Loucy (cell line): ENCODE data around the gene ST7L.
"Not testable (repeated sequence)": the region's sequence is repeated elsewhere in the genome, so short reads cannot be mapped to it uniquely, and the experiment has no call there.

Experiments used
- H2AFZ ChIP-seq: fragments of 200-600 bp; sonication (generic); 2 replicates; pipeline ENCODE4 v1.6.0; 2016; ENCODE audit warnings: antibody characterized with exemption, mild to moderate bottlenecking, low read length, moderate library complexity
- H3F3A ChIP-seq: fragments of 200-600 bp; 2 replicates; pipeline ENCODE4 v1.6.0; 2016; ENCODE audit warnings: antibody characterized with exemption, low read depth, mild to moderate bottlenecking
- H3K27me3 ChIP-seq: fragments of 200-600 bp; sonication (generic); 2 replicates; pipeline ENCODE4 v1.6.1; 2014; ENCODE audit warnings: low read length, mild to moderate bottlenecking; ENCODE audit not compliant: insufficient read depth, poor library complexity, severe bottlenecking
- H3K36me3 ChIP-seq: fragments of 200-600 bp; sonication (generic); 2 replicates; pipeline ENCODE4 v1.6.1; 2016; ENCODE audit warnings: low read length; ENCODE audit not compliant: insufficient read depth
- H3K4me1 ChIP-seq: fragments of 200-600 bp; sonication (generic); 2 replicates; pipeline ENCODE4 v1.5.1; 2014; ENCODE audit warnings: low read length, mild to moderate bottlenecking; ENCODE audit not compliant: insufficient read depth, poor library complexity, severe bottlenecking
- H3K4me2 ChIP-seq: fragments of 200-600 bp; sonication (generic); 2 replicates; pipeline ENCODE4 v1.6.0; 2014; ENCODE audit warnings: antibody characterized with exemption, low read length, low read depth, mild to moderate bottlenecking; ENCODE audit not compliant: poor library complexity, severe bottlenecking
- H3K4me3 ChIP-seq: fragments of 200-600 bp; sonication (generic); 2 replicates; pipeline ENCODE4 v1.5.1; 2014; ENCODE audit warnings: low read length, mild to moderate bottlenecking, mixed read lengths; ENCODE audit not compliant: poor library complexity, severe bottlenecking
- H3K79me2 ChIP-seq: fragments of 200-600 bp; sonication (generic); 2 replicates; pipeline ENCODE4 v1.6.1; 2014; ENCODE audit warnings: low read length; ENCODE audit not compliant: insufficient read depth
- H3K9ac ChIP-seq: fragments of 200-600 bp; sonication (generic); 2 replicates; pipeline ENCODE4 v1.6.0; 2014; ENCODE audit warnings: mild to moderate bottlenecking, low read depth, low read length, moderate library complexity; ENCODE audit not compliant: poor library complexity, severe bottlenecking
- H3K9me2 ChIP-seq: fragments of 200-600 bp; sonication (generic); replicated peaks from 2 replicates; pipeline ENCODE4 v1.6.1; 2016; ENCODE audit warnings: low read depth, low read length, mixed read lengths
- H3K9me3 ChIP-seq: fragments of 200-600 bp; sonication (generic); 2 replicates; pipeline ENCODE4 v1.6.1; 2014; ENCODE audit warnings: mild to moderate bottlenecking, antibody characterized with exemption, low read length, low read depth; ENCODE audit not compliant: insufficient read depth
- H4K20me1 ChIP-seq: fragments of 200-600 bp; sonication (generic); 2 replicates; pipeline ENCODE4 v1.6.0; 2014; ENCODE audit warnings: antibody characterized with exemption, low read length, mild to moderate bottlenecking; ENCODE audit not compliant: insufficient read depth, poor library complexity, severe bottlenecking
- EZH2phosphoT487 ChIP-seq: fragments of 200-600 bp; IDR thresholded peaks from 2 replicates; pipeline ENCODE4 v1.6.1; 2018; ENCODE audit warnings: antibody characterized with exemption, mild to moderate bottlenecking, moderate library complexity, borderline replicate concordance
- TF ChIP-seq, protein P1 (sequence below): fragments of 200-600 bp; sonication (generic); conservative IDR thresholded peaks from 2 replicates; pipeline ENCODE4 v1.5.1; 2014; ENCODE audit warnings: mild to moderate bottlenecking, antibody characterized with exemption, low read length

ST7L gene

GRCh38 chr1:112492076-112492475, 126.9 kb downstream of the ST7L start:
- no peaks in the 10 kb centered on the region for H3K9me3 ChIP-seq
- H3K27me3 ChIP-seq = no peaks in the 10 kb centered on the region
- H3K4me2 ChIP-seq = no peak overlapping the region
- no peak overlapping the region for H3K9ac ChIP-seq
- no peaks in the 10 kb centered on the region for H3K79me2 ChIP-seq
- no peaks in the 10 kb centered on the region for H4K20me1 ChIP-seq
- no peaks in the 10 kb centered on the region for H3F3A ChIP-seq
- H3K4me3 ChIP-seq = no peak overlapping the region
- H3K4me1 ChIP-seq = no peaks in the 10 kb centered on the region
- H2AFZ ChIP-seq = no peak overlapping the region
- no peaks in the 10 kb centered on the region for H3K36me3 ChIP-seq
- H3K9me2 ChIP-seq = no peaks in the 10 kb centered on the region
- TF ChIP-seq, protein P1, sequence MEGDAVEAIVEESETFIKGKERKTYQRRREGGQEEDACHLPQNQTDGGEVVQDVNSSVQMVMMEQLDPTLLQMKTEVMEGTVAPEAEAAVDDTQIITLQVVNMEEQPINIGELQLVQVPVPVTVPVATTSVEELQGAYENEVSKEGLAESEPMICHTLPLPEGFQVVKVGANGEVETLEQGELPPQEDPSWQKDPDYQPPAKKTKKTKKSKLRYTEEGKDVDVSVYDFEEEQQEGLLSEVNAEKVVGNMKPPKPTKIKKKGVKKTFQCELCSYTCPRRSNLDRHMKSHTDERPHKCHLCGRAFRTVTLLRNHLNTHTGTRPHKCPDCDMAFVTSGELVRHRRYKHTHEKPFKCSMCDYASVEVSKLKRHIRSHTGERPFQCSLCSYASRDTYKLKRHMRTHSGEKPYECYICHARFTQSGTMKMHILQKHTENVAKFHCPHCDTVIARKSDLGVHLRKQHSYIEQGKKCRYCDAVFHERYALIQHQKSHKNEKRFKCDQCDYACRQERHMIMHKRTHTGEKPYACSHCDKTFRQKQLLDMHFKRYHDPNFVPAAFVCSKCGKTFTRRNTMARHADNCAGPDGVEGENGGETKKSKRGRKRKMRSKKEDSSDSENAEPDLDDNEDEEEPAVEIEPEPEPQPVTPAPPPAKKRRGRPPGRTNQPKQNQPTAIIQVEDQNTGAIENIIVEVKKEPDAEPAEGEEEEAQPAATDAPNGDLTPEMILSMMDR = no peak
- TF ChIP-seq EZH2phosphoT487 = no peak

DNA sequence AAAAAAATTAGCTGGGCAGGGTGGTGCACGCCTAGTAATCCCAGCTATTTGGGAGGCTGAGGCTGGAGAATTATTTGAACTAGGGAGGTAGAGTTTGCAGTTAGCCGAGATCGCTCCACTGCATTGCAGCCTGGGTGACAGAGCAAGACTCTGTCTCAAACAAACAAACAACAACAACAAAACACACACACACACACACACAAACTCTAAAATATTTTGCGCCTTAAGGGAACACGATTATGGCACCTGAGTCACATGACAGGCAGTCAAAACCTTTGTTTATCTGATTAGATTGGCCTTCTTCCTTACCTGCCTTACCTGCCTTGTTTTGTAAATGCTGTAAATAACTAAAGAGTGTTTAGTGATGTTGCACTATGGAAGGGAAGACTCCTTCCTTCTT, 130.8 kb downstream of the ST7L start:
- no peak overlapping the region for H3K4me3 ChIP-seq
- H4K20me1 ChIP-seq = no peaks in the 10 kb centered on the region
- TF ChIP-seq EZH2phosphoT487 = no peak
- TF ChIP-seq, protein P1 = no peak
- H3K27me3 ChIP-seq = no peaks in the 10 kb centered on the region
- no peaks in the 10 kb centered on the region for H3K79me2 ChIP-seq
- H3K4me1 ChIP-seq = no peaks in the 10 kb centered on the region
- no peaks in the 10 kb centered on the region for H3K9me2 ChIP-seq
- H3F3A ChIP-seq = no peaks in the 10 kb centered on the region
- no peaks in the 10 kb centered on the region for H3K36me3 ChIP-seq
- H3K9ac ChIP-seq = no peak overlapping the region
- H2AFZ ChIP-seq = no peak overlapping the region
- H3K9me3 ChIP-seq = no peaks in the 10 kb centered on the region
- no peak overlapping the region for H3K4me2 ChIP-seq

DNA sequence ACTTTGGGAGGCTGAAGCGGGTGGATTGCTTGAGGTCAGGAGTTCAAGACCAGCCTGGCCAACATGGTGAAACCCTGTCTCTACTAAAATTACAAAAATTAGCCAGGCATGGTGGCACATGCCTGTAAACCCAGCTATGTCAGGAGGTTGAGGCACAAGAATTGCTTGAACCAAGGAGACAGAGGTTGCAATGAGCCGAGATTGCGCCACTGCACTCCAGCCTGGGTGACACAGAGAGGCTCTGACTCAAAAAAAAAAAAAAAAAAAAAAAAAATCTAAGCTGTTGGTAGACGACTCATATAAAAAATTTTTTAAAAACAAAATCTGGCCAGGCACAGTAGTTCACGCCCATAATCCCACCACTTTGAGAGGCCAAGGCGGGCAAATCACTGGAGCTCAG, 131.3 kb downstream of the ST7L start:
- not testable (repeated sequence) for H3K27me3 ChIP-seq, H3K9me3 ChIP-seq, H2AFZ ChIP-seq

DNA sequence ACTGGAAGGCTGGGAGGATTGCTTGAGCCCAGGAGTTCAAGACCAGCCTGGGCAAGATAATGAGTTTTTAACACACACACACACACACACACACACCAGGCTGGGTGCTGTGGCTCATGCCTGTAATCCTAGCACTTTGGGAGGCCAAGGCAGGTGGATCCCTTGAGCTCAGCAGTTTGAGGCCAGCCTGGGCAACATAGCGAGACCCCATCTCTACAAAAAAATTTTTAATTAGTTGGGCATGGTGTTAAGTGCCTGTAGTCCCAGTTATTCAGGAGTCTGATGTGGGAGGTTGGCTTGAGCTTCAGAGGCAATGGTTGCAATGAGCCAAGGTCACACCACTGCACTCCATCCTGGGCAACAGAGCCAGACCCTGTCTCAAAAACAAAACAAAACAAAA, 132.9 kb downstream of the ST7L start:
- H3K9ac ChIP-seq, H3K4me2 ChIP-seq, H3K4me3 ChIP-seq, H3K9me2 ChIP-seq, H3K27me3 ChIP-seq, H3K36me3 ChIP-seq, H2AFZ ChIP-seq, H3K4me1 ChIP-seq, H4K20me1 ChIP-seq, H3F3A ChIP-seq, H3K79me2 ChIP-seq, H3K9me3 ChIP-seq: not testable (repeated sequence)

More for the DNA sequence above, 131.3 kb downstream of the ST7L start:
- H4K20me1 ChIP-seq, H3K9ac ChIP-seq, H3K9me2 ChIP-seq, H3K36me3 ChIP-seq, H3K4me3 ChIP-seq, H3K4me1 ChIP-seq, H3F3A ChIP-seq, H3K4me2 ChIP-seq, H3K79me2 ChIP-seq: not testable (repeated sequence)
